ENCODE measurements around the gene CCDC50.

Gene CCDC50

DNA sequence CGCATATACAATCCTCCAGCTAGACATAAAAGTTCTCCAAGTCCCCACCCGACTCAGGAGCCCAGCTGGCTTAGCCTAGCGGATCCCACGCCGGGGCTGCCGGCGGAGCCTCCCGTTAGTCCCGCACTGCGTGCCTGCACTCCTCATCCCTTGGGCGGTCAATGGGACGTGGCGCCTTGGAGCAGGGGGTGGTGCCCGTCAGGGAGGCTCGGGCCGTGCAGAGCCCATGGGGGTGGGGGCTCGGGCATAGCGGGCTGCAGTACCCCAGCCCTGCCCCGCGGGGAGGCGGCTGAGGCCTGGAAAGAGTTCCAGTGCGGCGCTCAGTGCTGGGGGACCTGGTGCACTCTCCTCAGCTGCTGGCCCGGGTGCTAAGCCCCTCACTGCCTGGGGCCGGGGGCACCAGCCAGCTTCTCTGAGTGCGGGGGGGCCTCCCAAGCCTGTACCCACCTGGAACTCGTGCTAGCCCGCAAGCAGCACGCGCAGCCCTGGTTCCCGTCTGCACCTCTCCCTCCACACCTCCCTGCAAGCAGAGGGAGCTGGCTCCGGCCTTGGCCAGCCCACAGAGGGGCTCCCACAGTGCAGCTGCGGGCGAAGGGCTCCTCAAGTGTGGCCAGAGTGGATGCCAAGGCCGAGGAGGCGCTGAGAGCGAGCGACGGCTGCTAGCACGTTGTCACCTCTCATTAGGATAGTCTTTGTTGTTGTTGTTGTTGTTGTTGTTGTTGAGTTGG is 12.2 kb upstream of the CCDC50 start:
- no peak for DNase-seq (ENCODE audit: low read depth)

DNA sequence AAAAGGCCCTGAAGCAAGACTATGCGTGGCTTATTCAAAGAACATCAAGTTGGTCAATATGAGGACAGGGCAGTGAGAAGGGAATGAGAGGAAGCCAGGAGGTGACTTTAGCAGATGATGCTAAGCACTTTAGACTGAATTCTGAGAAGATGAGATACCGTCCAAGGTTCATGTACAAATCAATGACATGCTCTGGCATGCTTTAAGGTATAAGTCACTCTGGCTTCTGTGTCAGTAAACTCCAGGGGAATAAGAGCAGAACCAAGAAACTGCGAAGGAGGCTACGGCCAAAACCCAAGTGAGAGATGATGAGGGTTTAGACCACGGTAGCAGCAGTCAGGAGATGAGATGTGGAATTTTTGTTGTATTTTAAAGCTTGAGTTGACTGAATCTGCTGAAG is 8.9 kb upstream of the CCDC50 start:
- no peak for DNase-seq (ENCODE audit: low read depth)

DNA sequence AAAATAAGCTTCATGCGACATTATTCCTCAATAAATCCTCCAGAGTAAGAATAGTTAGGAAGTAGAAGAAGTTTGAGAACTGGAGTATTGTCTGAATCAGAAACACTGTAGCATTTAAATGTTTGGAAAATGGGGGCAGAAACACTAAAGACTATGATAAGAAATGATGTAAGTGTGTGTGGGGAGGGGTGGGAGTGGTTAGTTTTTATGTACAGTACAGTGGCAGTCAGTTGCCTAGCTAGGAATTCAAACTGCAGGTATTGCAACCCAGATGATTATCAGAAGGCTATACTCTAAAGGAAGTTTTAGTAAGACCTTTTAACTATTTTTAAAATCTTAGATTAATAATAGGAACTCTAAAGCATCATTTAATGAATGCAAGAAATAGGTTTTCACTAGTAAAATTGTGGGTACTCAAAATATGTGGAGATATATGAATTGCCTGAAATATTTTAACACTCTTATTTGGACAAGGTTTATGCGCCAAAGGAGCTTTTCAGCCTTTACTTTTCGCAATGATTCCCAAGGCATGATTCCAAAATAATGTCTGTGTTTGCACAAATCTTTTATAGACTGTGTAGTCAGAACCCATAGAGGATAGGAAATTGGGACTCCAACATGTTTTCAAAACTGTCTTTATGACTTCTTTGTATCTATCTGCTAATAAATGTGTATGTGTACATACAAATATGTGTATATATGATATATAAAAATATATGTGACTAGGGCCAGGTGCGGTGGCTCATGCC is 8.0 kb upstream of the CCDC50 start:
- DNase-seq (ENCODE audit: low read depth) = no peak

DNA sequence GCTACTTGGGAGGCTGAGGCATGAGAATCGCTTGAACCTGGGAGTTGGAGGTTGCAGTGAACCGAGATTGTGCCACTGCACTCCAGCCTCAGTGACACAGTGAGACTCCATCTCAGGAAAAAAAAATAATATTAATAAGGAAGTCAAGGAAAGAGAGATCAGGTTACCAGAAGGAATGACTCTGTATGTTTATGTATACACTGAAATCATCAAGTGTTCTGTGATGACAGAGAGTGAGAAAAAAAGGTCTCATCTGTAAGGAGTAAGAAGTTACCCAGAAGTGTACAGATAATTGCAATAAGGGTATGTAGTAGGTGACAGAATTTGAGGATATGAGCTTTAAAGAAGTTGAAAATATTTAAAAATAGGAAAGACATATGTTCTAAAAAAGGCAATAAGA is 4.3 kb upstream of the CCDC50 start:
- DNase-seq (ENCODE audit: low read depth) = no peak

DNA sequence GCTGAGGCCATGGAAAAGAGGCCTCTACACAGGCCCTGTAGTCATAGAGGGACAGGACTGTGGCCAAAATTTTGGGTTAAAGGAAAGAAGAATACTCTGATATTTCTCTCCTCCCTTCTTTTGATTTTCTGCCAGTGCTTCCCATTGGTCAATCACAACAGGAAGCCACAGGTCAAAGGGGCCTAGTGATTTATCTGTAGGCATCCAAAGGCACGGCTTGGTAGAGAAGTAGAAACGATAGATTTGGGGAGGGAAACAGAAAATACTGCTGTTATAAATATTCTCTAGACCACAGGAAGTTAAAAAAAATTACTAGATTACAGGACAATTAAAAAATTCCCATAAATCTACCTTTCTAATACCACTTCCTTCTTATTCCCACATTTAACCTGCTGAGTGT is 1.7 kb upstream of the CCDC50 start:
- DNase-seq (ENCODE audit: low read depth) = no peak

DNA sequence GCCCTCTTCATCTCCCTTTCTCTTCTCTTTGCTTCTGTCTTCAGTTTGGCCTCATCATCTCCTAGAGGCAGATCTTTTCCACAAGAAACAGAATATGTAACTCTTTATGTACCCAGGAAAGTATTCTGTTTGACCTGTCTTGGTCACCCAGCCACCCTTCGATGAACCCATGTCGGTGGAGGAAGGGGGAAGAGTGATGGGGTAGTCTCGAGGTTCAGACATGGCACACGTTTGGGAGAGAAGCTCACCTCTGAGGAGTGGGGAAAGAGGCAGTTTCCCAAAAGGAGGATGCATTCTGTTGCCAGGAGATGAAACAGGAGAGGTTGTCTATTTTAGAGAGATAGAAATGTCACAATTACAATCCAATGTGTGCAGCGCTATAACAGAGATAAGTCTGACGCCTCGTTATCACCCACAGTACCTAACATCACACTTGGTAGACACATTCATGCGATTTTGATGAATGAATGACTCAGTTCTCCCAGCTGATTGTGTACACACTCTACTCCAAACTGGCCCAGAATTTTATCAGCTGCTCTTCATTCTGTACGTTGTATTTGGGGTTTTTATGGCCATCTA is 722 bp upstream of the CCDC50 start:
- no peak for DNase-seq (ENCODE audit: low read depth)

DNA sequence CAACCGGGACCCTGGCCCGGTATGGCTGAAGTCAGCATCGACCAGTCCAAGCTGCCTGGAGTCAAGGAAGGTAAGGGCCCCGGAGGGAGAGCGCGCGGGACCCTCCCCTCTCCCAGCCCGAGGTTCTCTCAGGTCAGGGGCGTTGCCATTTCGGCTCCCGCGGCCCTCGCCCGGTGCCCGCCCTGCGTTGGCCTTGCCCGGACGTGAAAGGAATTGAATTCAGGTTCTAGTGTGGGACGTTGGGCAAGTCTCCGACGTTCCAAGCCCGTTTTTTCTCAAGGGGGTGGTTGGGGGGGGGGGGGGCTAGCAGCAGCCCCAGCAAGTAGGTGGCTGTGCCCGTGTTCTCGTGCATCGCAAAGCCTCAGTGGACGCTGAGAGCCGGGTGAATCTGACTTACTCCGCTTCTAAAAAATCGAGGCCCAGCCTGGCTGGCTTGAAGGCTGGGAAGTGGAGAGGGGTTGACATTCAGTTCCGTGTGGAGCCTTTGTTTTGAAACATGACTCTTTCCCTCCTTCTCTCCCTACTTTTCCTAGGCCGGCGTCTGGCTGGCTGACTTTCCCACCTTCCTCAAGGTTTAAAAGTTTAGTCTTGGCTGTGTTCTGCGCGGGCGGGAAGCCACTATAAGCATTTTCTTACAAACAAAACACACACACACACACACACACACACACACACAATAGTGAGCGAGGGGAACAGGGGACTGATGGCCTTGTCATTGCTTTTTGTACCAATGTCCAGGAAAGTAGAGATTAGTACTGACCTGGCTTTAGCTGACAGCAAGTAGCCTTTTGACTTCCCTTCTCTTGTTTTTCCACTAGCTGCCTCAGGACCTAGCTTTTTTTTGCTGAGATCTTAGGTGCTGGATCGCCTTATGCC is 698 bp downstream of the CCDC50 start, which contains the start of gene UTS2B:
UTS2B (minus strand) TSS at position 873 of the 876 bp plus-strand sequence. CDS start 48,337 bp downstream, outside the sequence.
- no peak for DNase-seq (ENCODE audit: low read depth)

DNA sequence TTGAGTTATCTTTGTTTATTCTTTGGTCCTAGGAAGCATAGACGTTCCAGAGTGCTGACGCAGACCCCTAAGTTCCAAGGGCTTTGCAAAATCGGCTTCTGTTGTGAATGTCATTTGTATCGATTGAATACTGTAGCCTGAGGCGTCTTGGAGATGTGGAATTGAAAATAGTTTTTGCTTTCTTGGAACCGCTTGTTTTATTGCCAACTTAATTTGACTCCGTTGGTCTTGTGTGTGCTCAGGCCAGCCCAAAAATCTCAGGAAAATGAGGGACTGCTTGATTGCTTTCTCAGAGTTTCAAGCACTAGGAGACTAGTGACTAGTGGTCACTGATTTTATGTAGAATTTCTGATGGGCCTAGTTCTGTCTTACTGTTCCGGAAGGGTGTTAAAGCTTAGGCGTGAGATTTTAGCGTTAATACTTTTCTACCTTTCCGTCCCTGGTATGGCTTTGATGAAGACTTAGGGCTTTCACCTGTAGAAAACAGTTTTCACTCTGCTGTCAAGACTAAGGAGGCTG is 1.4 kb downstream of the CCDC50 start:
- peak; percentile 59 for DNase-seq (ENCODE audit: low read depth)

DNA sequence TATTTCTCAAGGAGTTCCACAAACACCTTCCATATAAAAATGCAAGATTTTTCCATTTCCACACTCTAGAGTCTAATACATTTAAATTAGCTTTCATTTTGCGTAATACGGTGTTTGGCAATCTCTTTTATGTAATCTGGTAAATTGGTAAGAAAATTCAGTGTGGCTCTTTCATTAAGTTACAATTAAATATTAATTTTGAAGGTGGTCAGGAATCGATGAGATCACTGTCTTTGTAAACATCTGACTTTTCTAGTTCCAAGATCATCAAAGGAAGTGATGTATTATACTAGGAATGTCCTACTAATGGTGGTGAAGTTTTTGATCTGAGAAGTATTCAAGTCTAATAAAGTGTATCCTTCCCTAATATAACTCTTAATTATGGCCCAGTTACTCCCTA is 2.2 kb downstream of the CCDC50 start:
- DNase-seq (ENCODE audit: low read depth) = no peak

DNA sequence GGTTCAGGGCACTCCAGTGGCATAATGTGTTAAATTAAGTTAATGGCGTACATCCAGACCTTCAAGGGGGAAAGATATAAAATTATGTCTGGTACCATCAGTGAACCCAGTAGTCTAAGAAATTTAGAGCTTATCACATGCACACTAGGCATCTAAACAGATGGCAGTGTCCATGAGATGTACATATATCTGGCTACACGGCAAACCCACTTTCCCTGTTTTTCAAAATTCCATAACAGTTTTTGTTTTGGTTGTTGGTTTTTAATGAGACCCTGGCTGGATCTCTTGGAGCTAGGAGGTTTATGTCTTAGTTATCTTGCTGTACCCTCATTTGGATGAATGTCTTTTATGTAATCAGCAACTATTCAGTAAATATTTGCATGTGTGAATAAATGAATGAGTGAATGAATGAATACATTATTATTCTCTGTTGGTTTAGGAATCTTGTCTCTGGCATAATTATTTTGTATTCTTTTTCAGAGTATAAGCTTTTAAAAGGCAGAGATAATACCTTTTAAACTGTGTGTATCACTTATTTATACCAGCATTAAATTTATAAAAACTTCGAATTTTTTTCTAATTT is 4.2 kb downstream of the CCDC50 start:
- DNase-seq (ENCODE audit: low read depth) = no peak

DNA sequence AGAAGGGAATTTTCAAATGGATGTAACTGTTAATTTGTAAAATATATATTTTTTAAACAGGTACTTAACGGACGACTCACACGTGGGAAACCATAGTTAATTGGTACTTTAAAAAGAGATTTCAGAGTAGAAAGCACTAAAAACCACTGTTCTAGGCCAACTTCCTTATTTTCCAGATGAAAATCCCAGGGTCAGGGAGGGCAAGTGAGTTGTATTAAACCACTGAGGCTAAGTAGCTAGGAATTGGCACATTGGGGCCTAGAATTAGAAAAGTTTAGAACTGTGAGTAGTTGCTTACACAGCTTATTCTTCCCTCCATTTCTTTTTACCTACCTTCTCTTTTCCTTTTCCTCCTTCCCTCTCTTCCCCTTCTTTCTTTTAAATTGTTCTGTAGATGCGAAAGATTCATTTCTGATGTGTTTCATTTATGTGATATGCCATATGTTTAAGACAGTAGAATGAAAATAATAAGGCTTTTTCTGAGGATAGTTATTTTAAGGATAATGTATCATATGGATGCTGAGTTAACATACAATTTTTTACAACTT is 5.2 kb downstream of the CCDC50 start:
- DNase-seq (ENCODE audit: low read depth) = no peak

DNA sequence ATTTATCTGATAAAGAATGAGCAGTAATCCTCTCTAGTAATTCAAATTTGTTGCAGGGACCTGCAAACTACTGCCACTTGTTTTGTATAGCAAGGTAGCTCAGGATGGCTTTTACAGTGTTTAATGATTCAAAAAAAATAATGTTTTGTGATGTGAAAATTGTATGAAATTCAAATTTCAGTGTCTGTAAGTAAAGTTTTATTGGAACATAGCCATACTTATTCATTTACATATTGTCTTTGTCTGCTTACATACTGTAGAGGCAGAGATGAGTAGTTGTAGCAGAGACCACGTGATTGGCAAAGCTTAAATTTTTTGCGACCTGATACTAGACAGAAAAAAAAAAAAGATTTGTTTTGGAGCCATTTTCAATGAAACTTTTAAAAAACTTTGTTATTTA is 7.6 kb downstream of the CCDC50 start:
- DNase-seq (ENCODE audit: low read depth) = no peak

DNA sequence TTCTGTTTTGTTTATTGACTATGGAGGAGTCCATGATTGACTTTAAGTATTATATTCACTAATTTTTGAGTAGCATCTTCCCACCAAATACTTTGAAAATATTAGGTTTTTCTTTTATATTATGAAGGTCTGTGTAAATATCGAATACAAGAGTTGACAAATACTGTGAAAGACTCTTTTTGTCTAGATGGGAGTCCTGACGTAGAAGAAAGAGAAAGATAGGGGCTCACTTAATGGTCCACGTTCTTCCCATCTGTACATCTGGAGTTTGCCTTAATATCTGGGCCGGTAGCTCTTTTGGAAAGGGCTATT is 8.9 kb downstream of the CCDC50 start:
- no peak for DNase-seq (ENCODE audit: low read depth)

DNA sequence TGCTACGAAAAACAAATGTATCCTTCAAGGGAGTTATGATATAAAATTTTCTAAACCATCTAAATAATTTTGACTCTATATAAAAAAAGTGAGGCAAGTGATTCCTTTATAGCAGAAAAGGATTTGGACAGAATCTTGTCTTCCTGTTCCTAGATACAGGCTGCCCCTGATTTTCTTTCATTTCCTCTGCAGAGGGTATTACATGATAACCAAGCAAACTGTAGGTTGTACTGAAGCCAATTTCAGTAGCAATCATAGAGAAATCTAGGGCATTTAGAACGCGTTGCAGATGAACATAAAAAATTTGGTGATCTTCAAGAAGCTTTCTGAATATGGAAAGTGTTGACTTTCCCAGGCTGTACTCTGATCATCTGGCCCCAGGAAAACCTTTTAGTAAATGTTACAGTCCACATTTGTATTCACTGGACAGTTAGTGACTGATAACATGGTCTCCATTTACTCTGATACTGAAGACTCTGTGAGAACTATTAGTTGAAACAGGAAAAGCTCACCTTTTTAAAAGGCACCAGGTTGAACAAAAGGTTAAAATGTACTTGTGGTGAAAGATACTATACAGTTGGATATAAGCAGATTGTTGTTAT is 10.2 kb downstream of the CCDC50 start:
- no peak for DNase-seq (ENCODE audit: low read depth)

DNA sequence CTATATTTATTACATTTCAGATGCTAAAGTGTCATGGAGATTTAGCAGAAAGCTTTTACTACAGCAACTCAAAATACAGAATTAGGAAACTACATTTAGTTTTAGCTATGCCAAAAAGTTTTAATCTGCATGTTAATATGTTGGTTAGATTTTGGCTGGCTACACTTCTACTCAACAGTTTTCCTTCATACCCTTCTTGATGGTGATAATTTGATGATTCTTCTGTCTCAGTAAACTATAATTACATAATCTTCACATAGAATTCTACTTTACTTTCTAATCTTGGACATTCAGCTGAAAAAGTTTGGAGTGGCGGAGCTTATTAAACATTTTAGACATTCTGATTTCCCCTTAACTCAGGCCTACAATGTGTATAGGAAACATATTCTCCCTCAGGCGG is 11.2 kb downstream of the CCDC50 start:
- DNase-seq (ENCODE audit: low read depth) = no peak

DNA sequence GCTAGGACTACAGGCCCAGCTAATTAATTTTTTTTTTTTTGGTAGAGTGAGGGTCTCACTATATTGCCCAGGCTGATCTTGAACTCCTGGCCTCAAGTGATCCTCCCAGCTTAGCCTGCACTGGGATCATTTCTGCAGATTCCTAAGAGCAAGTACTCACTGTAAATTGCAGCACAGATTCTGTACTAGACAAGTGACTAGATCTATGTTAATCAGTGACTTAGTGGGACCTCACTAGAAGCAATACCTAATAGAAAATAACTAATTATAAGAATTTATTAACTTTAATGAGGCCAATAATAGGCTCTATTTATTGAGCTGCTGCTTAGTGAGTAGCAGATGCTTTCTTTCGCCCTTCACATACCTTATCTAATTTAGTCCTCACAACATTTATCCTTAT is 11.8 kb downstream of the CCDC50 start:
- no peak for DNase-seq (ENCODE audit: low read depth)

DNA sequence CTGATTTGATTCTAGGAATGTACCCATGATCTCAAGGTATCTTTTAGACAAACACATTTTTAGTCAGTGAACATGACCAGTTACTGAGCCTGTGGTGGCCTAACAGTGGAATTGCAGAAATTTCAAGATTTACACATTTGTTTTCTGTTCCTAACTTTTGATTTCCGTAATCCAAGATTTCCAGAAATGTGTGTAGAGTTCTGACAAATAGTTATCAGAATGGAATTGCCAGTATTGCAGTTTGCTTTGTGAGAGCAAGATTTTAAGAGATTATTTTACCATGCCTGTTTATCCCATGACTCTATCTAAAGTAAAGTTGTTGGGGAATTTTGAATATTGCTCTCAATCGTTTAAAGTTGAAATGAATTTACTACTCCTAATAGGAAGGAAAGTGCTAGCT is 12.8 kb downstream of the CCDC50 start:
- no peak for DNase-seq (ENCODE audit: low read depth)

DNA sequence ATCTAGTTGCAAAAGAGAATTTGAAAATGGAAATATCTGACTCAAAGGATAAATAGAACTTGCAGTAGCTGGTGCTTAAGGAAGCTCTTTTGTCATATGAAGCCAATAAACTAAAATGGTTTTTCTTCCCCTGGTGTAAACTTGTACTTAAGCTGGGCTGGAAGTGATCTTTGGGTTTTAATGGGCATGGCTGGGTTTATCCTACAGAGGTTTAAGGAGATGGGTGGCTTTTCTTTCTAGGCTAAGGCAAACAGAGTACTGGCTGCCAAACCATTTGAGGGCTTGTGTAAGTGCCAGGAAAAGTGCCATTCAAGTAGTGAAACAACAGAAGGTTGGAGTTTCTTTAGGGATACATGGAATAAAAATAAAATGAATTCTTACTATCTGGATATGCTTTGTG is 13.2 kb downstream of the CCDC50 start:
- DNase-seq (ENCODE audit: low read depth) = no peak

DNA sequence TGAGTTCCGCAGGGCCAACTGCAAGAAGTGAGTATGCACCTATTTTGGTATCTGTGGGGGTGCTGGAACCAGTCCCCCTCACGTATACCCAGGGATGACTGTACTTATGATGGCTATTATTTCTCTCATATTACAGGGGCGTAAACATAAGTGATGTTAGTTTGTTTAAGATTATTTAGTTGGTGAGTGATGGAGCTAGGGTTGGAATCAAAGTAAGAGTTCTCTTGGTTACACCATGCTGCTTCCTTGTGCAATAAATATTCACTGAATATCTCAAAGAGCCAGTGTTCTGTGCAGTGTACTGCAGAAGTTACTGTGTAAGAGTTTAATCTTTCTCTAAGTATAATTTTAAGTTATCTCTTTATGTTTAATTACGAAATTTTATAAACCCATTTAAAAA is 13.9 kb downstream of the CCDC50 start:
- no peak for DNase-seq (ENCODE audit: low read depth)

DNA sequence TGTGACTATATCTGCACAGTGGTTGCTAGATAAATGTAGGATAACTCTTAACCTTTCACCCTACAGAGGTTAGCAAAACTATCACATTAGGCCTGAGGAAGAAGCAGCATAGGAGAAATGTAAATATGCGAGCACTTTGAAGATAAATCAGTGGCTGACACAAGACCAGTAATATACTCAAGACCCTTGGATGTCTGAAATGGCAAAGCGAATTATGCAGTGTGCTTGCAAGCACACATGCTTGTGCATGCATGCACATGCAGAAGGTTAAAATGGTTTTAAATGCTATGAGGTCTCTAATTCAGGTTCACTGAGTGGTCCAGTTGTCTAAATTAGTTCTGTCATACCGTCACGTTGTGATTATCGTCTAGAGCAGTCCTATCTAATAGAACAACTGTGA is 14.7 kb downstream of the CCDC50 start:
- no peak for DNase-seq (ENCODE audit: low read depth)

DNA sequence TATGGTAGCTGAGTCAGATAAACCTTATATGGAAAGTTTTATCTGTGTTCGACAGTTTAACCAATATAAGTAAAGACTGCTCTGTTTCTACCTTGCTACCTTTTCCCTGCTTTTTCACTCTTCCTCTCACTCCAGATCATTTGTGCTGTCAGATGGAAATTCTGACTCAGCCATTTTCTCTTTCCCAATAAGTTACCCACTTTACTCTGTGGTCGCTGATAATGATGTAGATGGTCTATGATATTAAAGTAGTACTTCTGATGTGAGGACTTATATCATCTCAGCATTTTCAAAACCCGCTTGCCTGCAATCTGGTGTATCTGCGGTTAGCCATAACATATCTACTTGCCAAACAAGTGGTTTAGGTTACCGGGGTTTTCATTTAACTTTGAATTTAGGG is 16.1 kb downstream of the CCDC50 start:
- DNase-seq (ENCODE audit: low read depth) = no peak
